OCI-LY7 (cell line): Measurements from ENCODE around the gene ALG11.

Experiments used
- EZH2phosphoT487 ChIP-seq: fragments of 200-600 bp; sonication (generic); IDR thresholded peaks from 2 replicates; pipeline ENCODE4 v1.6.1; 2018; ENCODE audit warnings: low read depth, borderline replicate concordance, mild to moderate bottlenecking, mixed run types, antibody characterized with exemption, low read length, moderate library complexity, mixed read lengths
- TF ChIP-seq, protein P1 (sequence below): fragments of 200-600 bp; sonication (generic); conservative IDR thresholded peaks from 2 replicates; pipeline ENCODE4 v1.5.1; 2014; ENCODE audit warnings: mild to moderate bottlenecking, antibody characterized with exemption, low read length, moderate library complexity, mixed read lengths

DNA sequence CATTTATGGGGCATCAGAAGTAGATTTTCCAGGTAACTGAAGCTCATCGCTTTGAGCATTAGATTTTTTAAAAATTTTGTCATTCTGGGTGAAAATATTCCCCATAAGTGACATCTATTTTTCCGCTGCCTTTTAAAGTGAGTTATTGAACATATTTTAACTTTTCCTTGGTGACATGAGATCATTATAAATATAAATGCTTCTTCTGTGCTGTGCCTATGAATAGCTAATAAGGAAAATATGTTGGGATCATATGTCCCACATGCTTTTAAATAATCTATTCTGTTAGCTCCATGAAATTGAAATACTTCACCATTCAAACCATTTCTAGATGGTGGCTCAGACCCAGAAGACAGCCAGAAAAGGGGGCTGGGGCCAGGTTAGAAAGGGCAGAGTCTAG lies 15.0 kb upstream of the ALG11 start:
- TF ChIP-seq, protein P1, sequence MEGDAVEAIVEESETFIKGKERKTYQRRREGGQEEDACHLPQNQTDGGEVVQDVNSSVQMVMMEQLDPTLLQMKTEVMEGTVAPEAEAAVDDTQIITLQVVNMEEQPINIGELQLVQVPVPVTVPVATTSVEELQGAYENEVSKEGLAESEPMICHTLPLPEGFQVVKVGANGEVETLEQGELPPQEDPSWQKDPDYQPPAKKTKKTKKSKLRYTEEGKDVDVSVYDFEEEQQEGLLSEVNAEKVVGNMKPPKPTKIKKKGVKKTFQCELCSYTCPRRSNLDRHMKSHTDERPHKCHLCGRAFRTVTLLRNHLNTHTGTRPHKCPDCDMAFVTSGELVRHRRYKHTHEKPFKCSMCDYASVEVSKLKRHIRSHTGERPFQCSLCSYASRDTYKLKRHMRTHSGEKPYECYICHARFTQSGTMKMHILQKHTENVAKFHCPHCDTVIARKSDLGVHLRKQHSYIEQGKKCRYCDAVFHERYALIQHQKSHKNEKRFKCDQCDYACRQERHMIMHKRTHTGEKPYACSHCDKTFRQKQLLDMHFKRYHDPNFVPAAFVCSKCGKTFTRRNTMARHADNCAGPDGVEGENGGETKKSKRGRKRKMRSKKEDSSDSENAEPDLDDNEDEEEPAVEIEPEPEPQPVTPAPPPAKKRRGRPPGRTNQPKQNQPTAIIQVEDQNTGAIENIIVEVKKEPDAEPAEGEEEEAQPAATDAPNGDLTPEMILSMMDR: no peak
- no peak for TF ChIP-seq EZH2phosphoT487
